ENCODE measurements around the gene ABHD10. TPM values are rescaled to one million over a fixed set of nuclear protein-coding genes. Genes with fewer than 3 reads are reported as not detected.
"Not testable (repeated sequence)": the region's sequence is repeated elsewhere in the genome, so short reads cannot be mapped to it uniquely, and the experiment has no call there.

The ABHD10 gene
- total RNA-seq, 6 donors from 2014 or later, result 3.2 to 26.4 (median 18.1) TPM

GRCh38 chr3:112027826-112028225, 49.0 kb downstream of the ABHD10 start:
- DNase-seq, result no peak
- Histone ChIP-seq H3K4me1 (no peaks in the 10 kb centered on the region), H3K27ac (no peak overlapping the region), H3K36me3 (no peaks in the 10 kb centered on the region), H3K4me3 (no peak overlapping the region), H3K9me3 (no peaks in the 10 kb centered on the region), H3K27me3 (no peaks in the 10 kb centered on the region)
- TF ChIP-seq EP300 (IDR thresholded peaks at IDR 0.05), result no peak
- TF ChIP-seq POLR2A (IDR thresholded peaks at IDR 0.05), result no peak
- TF ChIP-seq POLR2AphosphoS5 (IDR thresholded peaks at IDR 0.05), result no peak
- TF ChIP-seq CTCF (IDR thresholded peaks at IDR 0.05), result no peak
- WGBS, 2 donors, result 52 to 54% methylated on average over 4 of the region's 4 CpGs
- ATAC-seq (ENCODE audit: low FRiP score in 2 of 2), result no peak

DNA sequence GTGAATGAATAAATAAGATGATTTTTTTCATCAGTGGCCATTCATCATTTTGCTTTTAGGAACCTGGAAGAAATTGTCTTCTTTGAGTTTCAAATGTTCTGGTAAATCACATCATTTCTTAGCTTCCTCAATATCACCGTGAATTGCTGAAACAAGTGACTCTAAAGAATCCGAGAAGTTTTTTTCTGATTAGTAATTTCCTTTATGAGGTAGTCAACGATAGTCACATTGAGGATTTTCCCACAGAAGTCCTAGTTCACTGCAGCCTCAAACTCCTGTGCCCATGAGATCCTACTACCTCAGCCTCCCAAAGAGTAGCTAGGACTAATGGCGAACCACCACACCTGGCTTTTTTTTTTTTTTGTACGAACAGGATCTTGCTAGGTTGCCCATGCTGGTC, 52.1 kb downstream of the ABHD10 start:
- WGBS, 2 donors, result 92 to 93% methylated on average over 5 of the region's 5 CpGs
- no peak overlapping the region for H3K27ac ChIP-seq

GRCh38 chr3:112032098-112032731, 53.4 kb downstream of the ABHD10 start:
- ATAC-seq (ENCODE audit: low FRiP score in 2 of 2), result no peak
- H3K4me1 ChIP-seq, result no peaks in the 10 kb centered on the region
- H3K27me3 ChIP-seq, result no peaks in the 10 kb centered on the region
- no peaks in the 10 kb centered on the region for H3K9me3 ChIP-seq
- DNase-seq, result peak in 1 of 2 donors; percentile 36
- H3K27ac ChIP-seq, result no peak overlapping the region
- no peaks in the 10 kb centered on the region for H3K36me3 ChIP-seq
- no peak overlapping the region for H3K4me3 ChIP-seq
- WGBS, 2 donors, result 64 to 65% methylated on average over 5 of the region's 5 CpGs
- TF ChIP-seq EP300 (IDR thresholded peaks at IDR 0.05) (no peak), POLR2A (IDR thresholded peaks at IDR 0.05) (no peak), CTCF (IDR thresholded peaks at IDR 0.05) (no peak), POLR2AphosphoS5 (IDR thresholded peaks at IDR 0.05) (no peak)

More for the DNA sequence above, 52.1 kb downstream of the ABHD10 start:
- TF ChIP-seq POLR2A (IDR thresholded peaks at IDR 0.05), result no peak
- no peak for TF ChIP-seq POLR2AphosphoS5 (IDR thresholded peaks at IDR 0.05)
- TF ChIP-seq CTCF (IDR thresholded peaks at IDR 0.05), result no peak
- TF ChIP-seq EP300 (IDR thresholded peaks at IDR 0.05), result no peak
- DNase-seq (no peak), ATAC-seq (ENCODE audit: low FRiP score in 2 of 2) (no peak)
- no peaks in the 10 kb centered on the region for H3K36me3 ChIP-seq
- H3K9me3 ChIP-seq, result no peaks in the 10 kb centered on the region
- H3K4me3 ChIP-seq, result no peak overlapping the region
- H3K4me1 ChIP-seq, result no peaks in the 10 kb centered on the region
- H3K27me3 ChIP-seq, result no peaks in the 10 kb centered on the region

GRCh38 chr3:112034436-112034835, 55.6 kb downstream of the ABHD10 start, which contains the start of gene TMPRSS7:
Gene TMPRSS7, plus strand, starts transcription at chr3:112034736. Its CDS starts 110 bp downstream, at chr3:112034846.
- Histone ChIP-seq H3K36me3 (no peaks in the 10 kb centered on the region), H3K4me1 (no peaks in the 10 kb centered on the region), H3K27ac (no peak within 1 kb of the TSS), H3K4me3 (no peak within 1 kb of the TSS), H3K9me3 (no peaks in the 10 kb centered on the region), H3K27me3 (no peaks in the 10 kb centered on the region)
- WGBS, 2 donors, result 94 to 97% methylated on average over 4 of the region's 4 CpGs
- TF ChIP-seq POLR2A (IDR thresholded peaks at IDR 0.05) (no peak), EP300 (IDR thresholded peaks at IDR 0.05) (no peak), POLR2AphosphoS5 (IDR thresholded peaks at IDR 0.05) (no peak), CTCF (IDR thresholded peaks at IDR 0.05) (no peak)
- ATAC-seq (ENCODE audit: low FRiP score in 2 of 2), result no peak
- DNase-seq, result no peak

- Histone ChIP-seq H3K9me3 (no peaks in the 10 kb centered on the region), H3K36me3 (no peaks in the 10 kb centered on the region), H3K27me3 (no peaks in the 10 kb centered on the region), H3K27ac (no peak overlapping the region), H3K4me3 (no peak overlapping the region), H3K4me1 (no peaks in the 10 kb centered on the region)
- DNase-seq (no peak), ATAC-seq (ENCODE audit: low FRiP score in 2 of 2) (no peak)
- TF ChIP-seq CTCF (IDR thresholded peaks at IDR 0.05) (no peak), POLR2A (IDR thresholded peaks at IDR 0.05) (no peak), POLR2AphosphoS5 (IDR thresholded peaks at IDR 0.05) (no peak), EP300 (IDR thresholded peaks at IDR 0.05) (no peak)
- 74 to 88% methylated on average over 3 of the region's 3 CpGs for WGBS, 2 donors
Measured at GRCh38 chr3:112035241-112035640, 56.4 kb downstream of the ABHD10 start.

DNA sequence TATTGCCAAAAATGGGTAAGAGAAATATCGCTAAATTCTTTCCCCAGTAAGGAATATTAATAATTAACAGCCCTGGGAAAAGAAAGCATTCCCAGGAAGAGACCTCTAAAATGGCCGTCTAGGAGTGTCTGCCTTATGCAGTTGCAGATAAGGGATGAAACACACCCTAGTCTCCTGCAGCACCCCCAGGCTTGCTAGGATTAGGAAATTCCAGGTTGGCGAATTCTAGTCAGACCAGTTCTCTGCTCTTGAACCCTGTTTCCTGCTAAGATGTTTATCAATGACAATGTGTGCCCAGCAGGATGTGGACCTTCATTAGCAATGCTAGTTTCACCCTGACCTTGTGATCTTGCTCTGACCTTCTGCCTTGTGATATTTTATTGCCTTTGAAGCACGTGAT, 58.4 kb downstream of the ABHD10 start:
- 55 to 59% methylated on average over 4 of the region's 4 CpGs for WGBS, 2 donors
- not testable (repeated sequence) for H3K9me3 ChIP-seq; H3K4me3 ChIP-seq; H3K27ac ChIP-seq; ATAC-seq (ENCODE audit: low FRiP score in 2 of 2); H3K36me3 ChIP-seq; H3K27me3 ChIP-seq; H3K4me1 ChIP-seq; DNase-seq

All from upper lobe of left lung (tissue), 6 donors.